Measurements from ENCODE around the gene RFTN1. TPM values are rescaled to one million over a fixed set of nuclear protein-coding genes. Genes with fewer than 3 reads are reported as not detected.
A peak's percentile ranks its signal among the peaks of the same experiment; 100 is the strongest.

The RFTN1 gene
- total and polyA plus RNA-seq, 4 donors: 4.4 to 20.4 (median 11.9) TPM

- H3K4me3 ChIP-seq (ENCODE audit: low read depth in 1 of 3, low read length in 3 of 3): no peak overlapping the region
These were observed 48.9 kb downstream of the RFTN1 start for GRCh38 chr3:16464511-16465148.

DNA sequence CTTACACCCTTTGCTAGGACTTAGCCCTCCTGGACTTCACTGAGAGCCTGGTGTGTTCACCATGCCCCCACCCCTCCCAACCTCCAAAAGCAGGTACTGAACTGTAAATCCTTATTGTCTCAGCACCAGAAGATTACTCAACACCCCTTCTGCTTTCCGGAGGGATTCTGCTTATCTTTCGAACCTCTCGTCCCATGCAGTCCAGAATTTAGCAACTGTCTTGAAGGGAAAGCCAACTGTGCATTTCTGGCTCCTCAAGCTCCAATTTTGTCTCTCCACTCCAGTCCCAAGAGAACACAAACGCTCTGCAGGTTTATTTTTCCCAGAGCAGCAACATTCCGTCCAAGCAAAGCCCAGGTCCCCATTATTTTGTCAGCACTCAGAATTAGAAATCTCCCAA, 49.6 kb downstream of the RFTN1 start:
- 88% methylated on average over 5 of the region's 5 CpGs for WGBS
- no peak overlapping the region for H3K27ac ChIP-seq (ENCODE audit: low read depth in 1 of 2, low read length in 2 of 2)
- no peaks in the 10 kb centered on the region for H3K4me1 ChIP-seq (ENCODE audit: control insufficient read depth in 4 of 4, insufficient read depth in 4 of 4, low read length in 3 of 4)
- DNase-seq (ENCODE audit: low spot score): no peak
- H3K4me3 ChIP-seq (ENCODE audit: low read depth in 1 of 3, low read length in 3 of 3): no peak overlapping the region
- TF ChIP-seq FOXA2 (IDR thresholded peaks at IDR 0.05) (no peak), CTCF (IDR thresholded peaks at IDR 0.05; ENCODE audit: low read depth, low read length, missing input control) (no peak), HNF4A (conservative IDR thresholded peaks at IDR 0.05) (no peak), JUND (IDR thresholded peaks at IDR 0.05) (no peak), RXRA (IDR thresholded peaks at IDR 0.05) (no peak)
- H3K36me3 ChIP-seq (ENCODE audit: control insufficient read depth in 4 of 4, insufficient read depth in 3 of 4, low read depth in 1 of 4, low read length in 3 of 4): peaks cover 0 to 2% (median 0%) of the 10 kb centered on the region in 4 donors
- no peak overlapping the region for H3K9ac ChIP-seq (ENCODE audit: low read depth in 1 of 2, low read length in 2 of 2)
- no peaks in the 10 kb centered on the region for H3K27me3 ChIP-seq (ENCODE audit: control insufficient read depth in 4 of 4, insufficient read depth in 4 of 4, low read length in 3 of 4)
- H3K9me3 ChIP-seq (ENCODE audit: control insufficient read depth in 4 of 4, low read length in 3 of 4): no peaks in the 10 kb centered on the region

More at GRCh38 chr3:16464511-16465148, 48.9 kb downstream of the RFTN1 start:
- Histone ChIP-seq H3K9me3 (ENCODE audit: control insufficient read depth in 4 of 4, low read length in 3 of 4) (no peaks in the 10 kb centered on the region), H3K4me1 (ENCODE audit: control insufficient read depth in 4 of 4, insufficient read depth in 4 of 4, low read length in 3 of 4) (no peaks in the 10 kb centered on the region), H3K27ac (ENCODE audit: low read depth in 1 of 2, low read length in 2 of 2) (no peak overlapping the region), H3K9ac (ENCODE audit: low read depth in 1 of 2, low read length in 2 of 2) (no peak overlapping the region), H3K36me3 (ENCODE audit: control insufficient read depth in 4 of 4, insufficient read depth in 3 of 4, low read depth in 1 of 4, low read length in 3 of 4) (peaks cover 0 to 2% (median 0%) of the 10 kb centered on the region in 4 donors), H3K27me3 (ENCODE audit: control insufficient read depth in 4 of 4, insufficient read depth in 4 of 4, low read length in 3 of 4) (no peaks in the 10 kb centered on the region)
- no peak for DNase-seq (ENCODE audit: low spot score)
- no peak for TF ChIP-seq FOXA2 (IDR thresholded peaks at IDR 0.05)
- peak in 1 of 2 donors; percentile 11 for TF ChIP-seq HNF4A (conservative IDR thresholded peaks at IDR 0.05)
- WGBS: 86% methylated on average over 3 of the region's 3 CpGs

DNA sequence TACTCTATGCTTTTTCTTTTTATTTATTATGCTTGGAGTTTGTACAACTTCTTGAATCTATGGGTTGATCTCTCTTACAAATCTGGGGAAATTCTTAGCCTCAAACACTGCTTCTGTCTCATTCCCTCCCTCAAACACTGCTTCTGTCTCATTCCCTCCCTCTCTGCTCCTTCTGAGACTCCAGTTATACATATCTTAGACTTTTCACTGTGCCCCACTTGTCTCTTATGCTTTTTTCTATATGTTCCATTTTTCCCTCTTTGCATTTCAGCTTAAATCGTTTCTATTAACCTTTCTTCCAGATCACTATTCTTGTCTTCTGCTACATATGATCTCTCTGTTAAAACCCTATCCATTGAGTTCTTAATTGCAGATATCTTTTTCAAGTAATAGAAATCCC, 50.4 kb downstream of the RFTN1 start:
- no peak overlapping the region for H3K27ac ChIP-seq (ENCODE audit: low read depth in 1 of 2, low read length in 2 of 2)
- 87% methylated on average over 1 of the region's 1 CpG for WGBS
- no peak overlapping the region for H3K9ac ChIP-seq (ENCODE audit: low read depth in 1 of 2, low read length in 2 of 2)
- TF ChIP-seq SP1 (IDR thresholded peaks at IDR 0.05) (no peak), HNF4A (conservative IDR thresholded peaks at IDR 0.05) (no peak), EGR1 (IDR thresholded peaks at IDR 0.05; ENCODE audit: low read depth in 2 of 2) (no peak), CTCF (IDR thresholded peaks at IDR 0.05; ENCODE audit: low read depth, low read length, missing input control) (no peak), FOXA2 (IDR thresholded peaks at IDR 0.05) (no peak), RAD21 (IDR thresholded peaks at IDR 0.05) (no peak), HNF4G (IDR thresholded peaks at IDR 0.05) (no peak)
- TF ChIP-seq, protein P1, sequence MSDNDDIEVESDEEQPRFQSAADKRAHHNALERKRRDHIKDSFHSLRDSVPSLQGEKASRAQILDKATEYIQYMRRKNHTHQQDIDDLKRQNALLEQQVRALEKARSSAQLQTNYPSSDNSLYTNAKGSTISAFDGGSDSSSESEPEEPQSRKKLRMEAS (IDR thresholded peaks at IDR 0.05): no peak
- TF ChIP-seq, protein P2, sequence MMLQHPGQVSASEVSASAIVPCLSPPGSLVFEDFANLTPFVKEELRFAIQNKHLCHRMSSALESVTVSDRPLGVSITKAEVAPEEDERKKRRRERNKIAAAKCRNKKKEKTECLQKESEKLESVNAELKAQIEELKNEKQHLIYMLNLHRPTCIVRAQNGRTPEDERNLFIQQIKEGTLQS (IDR thresholded peaks at IDR 0.05): no peak
- no peaks in the 10 kb centered on the region for H3K9me3 ChIP-seq (ENCODE audit: control insufficient read depth in 4 of 4, low read length in 3 of 4)
- no peak for DNase-seq (ENCODE audit: low spot score)
- H3K4me3 ChIP-seq (ENCODE audit: low read depth in 1 of 3, low read length in 3 of 3): no peak overlapping the region
- H3K36me3 ChIP-seq (ENCODE audit: control insufficient read depth in 4 of 4, insufficient read depth in 3 of 4, low read depth in 1 of 4, low read length in 3 of 4): peaks cover 0 to 2% (median 0%) of the 10 kb centered on the region in 4 donors
- H3K4me1 ChIP-seq (ENCODE audit: control insufficient read depth in 4 of 4, insufficient read depth in 4 of 4, low read length in 3 of 4): no peaks in the 10 kb centered on the region
- no peaks in the 10 kb centered on the region for H3K27me3 ChIP-seq (ENCODE audit: control insufficient read depth in 4 of 4, insufficient read depth in 4 of 4, low read length in 3 of 4)

Measured in liver (tissue), 9 donors.